ENCODE measurements around the gene ARFGEF2.
"Not testable (repeated sequence)": the region's sequence is repeated elsewhere in the genome, so short reads cannot be mapped to it uniquely, and the experiment has no call there.

Gene ARFGEF2

DNA sequence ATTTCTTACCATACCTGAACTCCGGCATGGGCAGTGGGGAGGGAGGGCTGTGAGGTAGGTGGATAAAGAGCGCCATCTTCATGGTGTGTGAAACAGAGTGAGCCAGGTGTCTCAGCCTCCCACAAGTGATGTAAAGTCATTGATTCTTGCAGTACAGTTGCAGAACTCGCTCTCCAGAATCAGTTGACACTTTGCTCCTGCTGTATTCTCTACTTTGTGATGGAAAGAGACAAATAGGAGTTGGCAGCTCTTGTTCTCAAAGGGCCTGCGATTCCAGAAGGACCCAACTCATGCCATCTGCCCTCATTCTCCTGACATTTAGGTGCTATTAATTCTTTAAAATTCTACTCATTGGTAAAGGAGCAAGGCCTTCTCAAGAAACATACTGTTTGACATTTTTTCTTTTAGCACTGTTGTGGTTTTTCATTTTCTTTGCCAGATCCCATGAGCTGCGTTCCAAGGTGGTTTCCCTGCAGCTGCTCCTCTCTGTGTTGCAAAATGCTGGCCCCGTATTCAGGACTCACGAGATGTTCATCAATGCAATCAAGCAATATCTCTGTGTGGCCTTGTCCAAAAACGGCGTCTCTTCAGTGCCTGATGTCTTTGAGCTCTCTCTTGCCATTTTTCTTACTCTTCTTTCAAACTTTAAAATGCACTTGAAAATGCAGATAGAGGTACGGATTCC is 49.3 kb downstream of the ARFGEF2 start:
- no peak for DNase-seq (ENCODE audit: extremely low read depth, low read depth)
- TF ChIP-seq, protein P1, sequence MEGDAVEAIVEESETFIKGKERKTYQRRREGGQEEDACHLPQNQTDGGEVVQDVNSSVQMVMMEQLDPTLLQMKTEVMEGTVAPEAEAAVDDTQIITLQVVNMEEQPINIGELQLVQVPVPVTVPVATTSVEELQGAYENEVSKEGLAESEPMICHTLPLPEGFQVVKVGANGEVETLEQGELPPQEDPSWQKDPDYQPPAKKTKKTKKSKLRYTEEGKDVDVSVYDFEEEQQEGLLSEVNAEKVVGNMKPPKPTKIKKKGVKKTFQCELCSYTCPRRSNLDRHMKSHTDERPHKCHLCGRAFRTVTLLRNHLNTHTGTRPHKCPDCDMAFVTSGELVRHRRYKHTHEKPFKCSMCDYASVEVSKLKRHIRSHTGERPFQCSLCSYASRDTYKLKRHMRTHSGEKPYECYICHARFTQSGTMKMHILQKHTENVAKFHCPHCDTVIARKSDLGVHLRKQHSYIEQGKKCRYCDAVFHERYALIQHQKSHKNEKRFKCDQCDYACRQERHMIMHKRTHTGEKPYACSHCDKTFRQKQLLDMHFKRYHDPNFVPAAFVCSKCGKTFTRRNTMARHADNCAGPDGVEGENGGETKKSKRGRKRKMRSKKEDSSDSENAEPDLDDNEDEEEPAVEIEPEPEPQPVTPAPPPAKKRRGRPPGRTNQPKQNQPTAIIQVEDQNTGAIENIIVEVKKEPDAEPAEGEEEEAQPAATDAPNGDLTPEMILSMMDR (IDR thresholded peaks at IDR 0.05; ENCODE audit: low read depth, low read length), result no peak

DNA sequence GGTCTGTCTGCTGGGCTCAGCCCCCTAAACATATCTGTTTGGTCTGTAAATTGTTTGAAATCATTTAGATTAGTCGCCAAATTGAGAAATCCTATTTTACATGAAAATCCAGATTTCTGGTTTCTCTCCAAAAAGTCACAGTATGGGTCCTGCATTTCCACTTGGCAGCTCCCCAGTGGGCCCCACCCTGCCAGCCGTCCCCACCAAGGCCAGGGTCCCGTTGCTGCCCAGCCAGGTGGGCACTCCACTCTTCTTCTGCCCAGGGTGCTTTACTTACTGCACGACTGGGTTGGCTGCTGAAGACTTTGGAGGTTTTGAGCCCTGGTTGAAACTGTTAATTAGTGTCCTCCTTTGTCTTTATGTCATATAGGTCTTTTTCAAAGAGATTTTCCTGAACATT is 50.4 kb downstream of the ARFGEF2 start:
- no peak for DNase-seq (ENCODE audit: extremely low read depth, low read depth)
- TF ChIP-seq, protein P1 (IDR thresholded peaks at IDR 0.05; ENCODE audit: low read depth, low read length), result no peak

DNA sequence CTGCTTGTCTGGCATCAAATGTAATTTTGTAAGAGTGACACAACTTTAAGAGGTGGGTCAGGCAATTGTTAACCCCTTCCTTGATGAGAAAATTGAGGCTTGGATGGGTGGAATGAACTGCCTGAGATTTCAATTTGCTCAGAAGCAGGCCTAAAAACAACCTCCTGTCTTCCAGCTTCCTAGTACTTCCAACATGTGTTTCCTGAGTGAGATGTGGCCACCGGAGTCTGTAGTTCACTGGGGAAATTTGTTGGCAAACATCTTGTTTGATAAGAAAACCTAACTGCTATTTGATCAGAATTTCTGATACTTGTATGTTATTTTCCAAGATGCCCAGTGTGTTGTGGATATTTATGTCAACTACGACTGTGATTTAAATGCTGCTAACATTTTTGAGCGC is 51.3 kb downstream of the ARFGEF2 start:
- no peak for DNase-seq (ENCODE audit: extremely low read depth, low read depth)
- TF ChIP-seq, protein P1 (IDR thresholded peaks at IDR 0.05; ENCODE audit: low read depth, low read length), result no peak

DNA sequence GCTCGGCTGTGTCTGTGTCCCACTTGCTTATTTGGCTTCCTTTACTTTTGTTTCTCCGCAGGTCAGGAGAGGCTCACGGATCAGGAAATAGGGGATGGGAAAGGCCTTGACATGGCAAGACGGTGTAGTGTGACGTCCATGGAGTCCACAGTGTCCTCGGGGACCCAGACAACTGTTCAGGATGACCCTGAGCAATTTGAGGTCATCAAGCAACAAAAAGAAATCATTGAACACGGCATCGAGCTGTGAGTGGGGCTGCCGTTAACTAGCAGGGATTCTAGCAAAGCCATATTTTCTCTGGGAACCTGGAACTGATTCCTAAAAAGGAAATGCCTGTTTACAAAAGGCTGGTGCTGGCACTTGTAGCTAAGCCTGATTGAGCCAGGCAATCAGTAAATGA is 54.4 kb downstream of the ARFGEF2 start:
- DNase-seq (ENCODE audit: extremely low read depth, low read depth), result no peak
- TF ChIP-seq, protein P1 (IDR thresholded peaks at IDR 0.05; ENCODE audit: low read depth, low read length), result no peak

DNA sequence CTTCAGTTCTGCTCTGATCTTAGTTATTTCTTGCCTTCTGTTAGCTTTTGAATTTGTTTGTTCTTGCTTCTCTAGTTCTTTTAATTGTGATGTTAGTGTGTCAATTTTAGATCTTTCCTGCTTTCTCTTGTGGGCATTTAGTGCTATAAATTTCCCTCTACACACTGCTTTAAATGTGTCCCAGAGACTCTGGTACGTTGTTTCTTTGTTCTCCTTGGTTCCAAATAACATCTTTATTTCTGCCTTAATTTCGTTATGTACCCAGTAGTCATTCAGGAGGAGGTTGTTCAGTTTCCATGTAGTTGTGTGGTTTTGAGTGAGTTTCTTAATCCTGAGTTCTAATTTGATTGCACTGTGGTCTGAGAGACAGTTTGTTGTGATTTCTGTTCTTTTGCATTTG is 58.5 kb downstream of the ARFGEF2 start:
- not testable (repeated sequence) for DNase-seq (ENCODE audit: extremely low read depth, low read depth)

DNA sequence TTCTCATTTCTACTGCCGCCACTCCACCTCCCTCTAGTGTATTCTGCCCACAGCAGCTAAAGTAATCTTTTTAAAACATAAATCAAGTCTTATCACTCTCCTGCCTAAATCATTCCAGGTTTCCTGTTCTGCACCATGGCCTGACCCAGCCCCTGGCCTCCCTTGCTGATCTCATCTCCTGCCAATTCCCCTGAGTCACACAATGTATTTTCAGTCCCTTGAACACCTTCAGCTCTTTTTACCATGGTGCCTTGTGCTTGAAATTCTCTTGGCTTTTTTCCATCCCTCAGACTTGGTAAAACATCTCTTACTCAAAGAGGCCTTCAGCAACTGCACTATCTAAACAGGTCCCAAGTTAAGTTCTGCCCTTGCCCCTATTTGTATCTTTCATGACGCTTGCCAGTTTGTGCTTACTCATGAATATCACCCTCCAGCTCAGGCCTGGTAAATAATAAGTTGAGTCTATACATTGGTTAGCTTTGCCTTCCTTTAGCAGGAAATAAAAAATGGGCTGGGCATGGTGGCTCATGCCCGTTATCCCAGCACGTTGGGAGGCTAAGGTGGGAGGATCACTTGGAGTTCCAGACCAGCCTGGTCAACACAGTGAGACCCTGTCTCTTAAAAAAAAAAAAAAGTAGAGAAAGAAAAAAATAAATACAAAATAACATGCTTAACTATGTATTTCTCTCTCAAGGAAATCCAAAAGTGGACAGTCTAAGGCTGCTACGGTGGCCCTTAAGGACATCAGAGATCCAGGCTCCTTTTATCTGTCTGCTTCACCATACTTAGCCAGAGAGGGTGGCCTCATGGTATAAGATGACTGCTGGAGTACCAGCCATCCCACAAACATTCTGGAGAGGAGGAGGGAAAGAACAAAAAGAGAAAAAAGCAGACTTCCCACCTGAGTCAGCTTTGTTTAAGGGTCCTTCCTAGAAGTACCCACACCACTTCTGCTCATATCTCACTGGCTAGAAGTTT is 62.2 kb downstream of the ARFGEF2 start:
- DNase-seq (ENCODE audit: extremely low read depth, low read depth), result peak; percentile 23
- TF ChIP-seq, protein P1 (IDR thresholded peaks at IDR 0.05; ENCODE audit: low read depth, low read length), result no peak

DNA sequence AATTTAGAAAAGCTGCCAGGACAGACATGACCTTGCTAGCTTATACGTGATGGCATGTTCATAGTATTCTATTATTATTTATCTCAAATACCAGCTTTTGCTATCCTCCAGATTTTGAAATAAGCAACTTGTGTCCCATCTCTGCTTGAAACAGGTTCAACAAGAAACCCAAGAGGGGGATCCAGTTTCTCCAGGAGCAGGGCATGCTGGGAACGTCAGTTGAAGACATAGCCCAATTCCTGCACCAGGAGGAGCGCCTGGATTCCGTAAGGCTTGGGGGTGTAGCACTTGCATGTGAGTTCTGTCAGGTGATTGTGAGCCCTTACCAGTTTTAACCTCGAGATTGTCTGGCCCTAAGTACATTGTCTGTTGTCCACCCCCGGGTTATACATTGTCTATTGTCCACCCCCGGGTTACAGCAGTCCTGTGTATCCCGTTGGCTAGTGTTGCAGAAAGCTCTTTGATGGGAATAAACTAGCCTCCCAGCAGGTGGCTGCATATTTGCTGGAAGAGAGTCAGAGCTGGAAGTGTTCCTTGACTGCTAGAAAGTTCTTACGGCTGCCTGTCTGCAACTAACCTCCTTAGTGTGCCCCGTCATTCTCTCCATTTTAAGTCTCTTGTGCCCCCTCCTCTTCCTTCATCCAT is 63.2 kb downstream of the ARFGEF2 start:
- no peak for DNase-seq (ENCODE audit: extremely low read depth, low read depth)
- TF ChIP-seq, protein P1 (IDR thresholded peaks at IDR 0.05; ENCODE audit: low read depth, low read length), result no peak
